Measurements from ENCODE around the gene CHST9. TPM values are rescaled to one million over a fixed set of nuclear protein-coding genes. Genes with fewer than 3 reads are reported as not detected.

CHST9 gene
- polyA plus RNA-seq, 1 donor from 2014 or later, result 0.32 TPM

DNA sequence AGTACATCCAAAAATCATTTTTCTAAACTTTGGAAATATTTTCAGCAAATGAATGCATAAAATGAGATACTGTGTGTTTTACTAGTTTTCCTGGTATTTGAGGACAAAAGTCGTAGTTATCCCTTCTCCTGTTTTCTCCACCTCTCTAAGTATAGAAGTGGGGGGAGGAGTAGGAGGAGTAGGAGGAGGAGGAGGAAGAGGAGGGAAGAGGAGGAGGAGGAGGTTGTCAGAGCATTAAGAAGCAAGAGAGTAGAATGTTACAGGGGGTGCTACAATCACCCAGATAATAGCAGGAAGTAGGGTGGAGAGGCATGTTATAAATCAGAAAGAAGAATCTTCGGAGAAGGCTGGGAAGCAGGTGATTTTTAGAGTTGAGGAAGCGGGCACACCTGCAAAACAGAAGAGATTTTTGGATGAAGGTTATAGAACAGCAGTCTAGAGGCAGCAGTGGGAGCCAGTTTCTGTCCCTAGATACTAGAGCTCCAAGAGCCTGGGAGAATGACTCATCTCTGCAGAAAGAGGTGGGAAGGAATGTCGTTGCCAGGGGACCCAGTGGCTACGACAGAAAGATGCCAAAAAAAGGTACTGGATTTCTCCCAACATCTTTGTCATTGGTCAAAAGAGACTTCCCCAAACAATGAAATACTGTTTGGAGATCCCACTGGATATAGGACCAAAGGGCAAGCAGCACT lies 275.4 kb downstream of the CHST9 start:
- Histone ChIP-seq H3K27me3 (ENCODE audit: insufficient read depth, low read depth, low read length) (no peaks in the 10 kb centered on the region), H3K79me2 (replicated peaks; ENCODE audit: insufficient read depth, low read length) (no peaks in the 10 kb centered on the region), H3K27ac (ENCODE audit: low read length) (no peak overlapping the region), H3K9me2 (ENCODE audit: insufficient read depth, low read length) (no peaks in the 10 kb centered on the region), H3K9ac (ENCODE audit: low read length) (no peak overlapping the region), H4K20me1 (ENCODE audit: insufficient read depth) (no peaks in the 10 kb centered on the region), H3F3A (ENCODE audit: insufficient read depth, low read length, poor library complexity, severe bottlenecking) (no peaks in the 10 kb centered on the region), H3K36me3 (ENCODE audit: insufficient read depth, low read length) (no peaks in the 10 kb centered on the region), H2AFZ (ENCODE audit: low read depth, low read length) (no peak overlapping the region), H3K4me3 (ENCODE audit: low read length) (no peak overlapping the region), H3K9me3 (ENCODE audit: low read length) (no peaks in the 10 kb centered on the region), H3K4me2 (ENCODE audit: low read length) (no peak overlapping the region)
- no peak for TF ChIP-seq EP300 (conservative IDR thresholded peaks at IDR 0.05; ENCODE audit: poor library complexity, severe bottlenecking)
- TF ChIP-seq, protein P1, sequence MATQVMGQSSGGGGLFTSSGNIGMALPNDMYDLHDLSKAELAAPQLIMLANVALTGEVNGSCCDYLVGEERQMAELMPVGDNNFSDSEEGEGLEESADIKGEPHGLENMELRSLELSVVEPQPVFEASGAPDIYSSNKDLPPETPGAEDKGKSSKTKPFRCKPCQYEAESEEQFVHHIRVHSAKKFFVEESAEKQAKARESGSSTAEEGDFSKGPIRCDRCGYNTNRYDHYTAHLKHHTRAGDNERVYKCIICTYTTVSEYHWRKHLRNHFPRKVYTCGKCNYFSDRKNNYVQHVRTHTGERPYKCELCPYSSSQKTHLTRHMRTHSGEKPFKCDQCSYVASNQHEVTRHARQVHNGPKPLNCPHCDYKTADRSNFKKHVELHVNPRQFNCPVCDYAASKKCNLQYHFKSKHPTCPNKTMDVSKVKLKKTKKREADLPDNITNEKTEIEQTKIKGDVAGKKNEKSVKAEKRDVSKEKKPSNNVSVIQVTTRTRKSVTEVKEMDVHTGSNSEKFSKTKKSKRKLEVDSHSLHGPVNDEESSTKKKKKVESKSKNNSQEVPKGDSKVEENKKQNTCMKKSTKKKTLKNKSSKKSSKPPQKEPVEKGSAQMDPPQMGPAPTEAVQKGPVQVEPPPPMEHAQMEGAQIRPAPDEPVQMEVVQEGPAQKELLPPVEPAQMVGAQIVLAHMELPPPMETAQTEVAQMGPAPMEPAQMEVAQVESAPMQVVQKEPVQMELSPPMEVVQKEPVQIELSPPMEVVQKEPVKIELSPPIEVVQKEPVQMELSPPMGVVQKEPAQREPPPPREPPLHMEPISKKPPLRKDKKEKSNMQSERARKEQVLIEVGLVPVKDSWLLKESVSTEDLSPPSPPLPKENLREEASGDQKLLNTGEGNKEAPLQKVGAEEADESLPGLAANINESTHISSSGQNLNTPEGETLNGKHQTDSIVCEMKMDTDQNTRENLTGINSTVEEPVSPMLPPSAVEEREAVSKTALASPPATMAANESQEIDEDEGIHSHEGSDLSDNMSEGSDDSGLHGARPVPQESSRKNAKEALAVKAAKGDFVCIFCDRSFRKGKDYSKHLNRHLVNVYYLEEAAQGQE (IDR thresholded peaks at IDR 0.05; ENCODE audit: borderline replicate concordance), result no peak
- no peak for TF ChIP-seq TAF1 (IDR thresholded peaks at IDR 0.05; ENCODE audit: low read depth)
- no peak for TF ChIP-seq MXI1 (conservative IDR thresholded peaks at IDR 0.05; ENCODE audit: poor library complexity, severe bottlenecking)
- no peak for TF ChIP-seq SMC3 (conservative IDR thresholded peaks at IDR 0.05; ENCODE audit: poor library complexity)
- TF ChIP-seq, protein P2, sequence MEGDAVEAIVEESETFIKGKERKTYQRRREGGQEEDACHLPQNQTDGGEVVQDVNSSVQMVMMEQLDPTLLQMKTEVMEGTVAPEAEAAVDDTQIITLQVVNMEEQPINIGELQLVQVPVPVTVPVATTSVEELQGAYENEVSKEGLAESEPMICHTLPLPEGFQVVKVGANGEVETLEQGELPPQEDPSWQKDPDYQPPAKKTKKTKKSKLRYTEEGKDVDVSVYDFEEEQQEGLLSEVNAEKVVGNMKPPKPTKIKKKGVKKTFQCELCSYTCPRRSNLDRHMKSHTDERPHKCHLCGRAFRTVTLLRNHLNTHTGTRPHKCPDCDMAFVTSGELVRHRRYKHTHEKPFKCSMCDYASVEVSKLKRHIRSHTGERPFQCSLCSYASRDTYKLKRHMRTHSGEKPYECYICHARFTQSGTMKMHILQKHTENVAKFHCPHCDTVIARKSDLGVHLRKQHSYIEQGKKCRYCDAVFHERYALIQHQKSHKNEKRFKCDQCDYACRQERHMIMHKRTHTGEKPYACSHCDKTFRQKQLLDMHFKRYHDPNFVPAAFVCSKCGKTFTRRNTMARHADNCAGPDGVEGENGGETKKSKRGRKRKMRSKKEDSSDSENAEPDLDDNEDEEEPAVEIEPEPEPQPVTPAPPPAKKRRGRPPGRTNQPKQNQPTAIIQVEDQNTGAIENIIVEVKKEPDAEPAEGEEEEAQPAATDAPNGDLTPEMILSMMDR (IDR thresholded peaks at IDR 0.05; ENCODE audit: poor library complexity, severe bottlenecking), result no peak
- no peak for TF ChIP-seq POLR2AphosphoS5 (IDR thresholded peaks at IDR 0.05)
- no peak for TF ChIP-seq RAD21 (conservative IDR thresholded peaks at IDR 0.05)
- no peak for TF ChIP-seq EZH2 (IDR thresholded peaks at IDR 0.05; ENCODE audit: borderline replicate concordance, insufficient read depth, low read length, poor library complexity, severe bottlenecking)

DNA sequence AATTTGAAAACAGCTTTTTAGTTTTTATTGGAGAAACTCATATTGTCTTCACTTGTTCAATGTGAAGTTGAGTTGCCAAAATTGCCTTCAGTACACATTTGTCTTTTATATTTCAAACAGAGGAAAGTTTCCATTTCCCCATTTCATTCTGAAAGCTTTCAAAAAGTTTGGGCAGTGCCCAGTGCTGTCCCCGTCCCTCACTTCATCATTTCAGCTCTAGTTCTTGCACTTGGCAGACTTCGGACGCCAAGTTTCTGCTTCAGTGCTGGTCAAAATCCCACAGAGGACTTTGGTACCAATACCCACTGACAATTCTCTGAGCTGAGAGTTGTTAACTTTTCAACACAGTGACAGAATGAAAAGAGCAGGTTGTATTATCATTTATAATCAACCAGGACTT lies 276.2 kb downstream of the CHST9 start:
- TF ChIP-seq RAD21 (conservative IDR thresholded peaks at IDR 0.05) (no peak), EP300 (conservative IDR thresholded peaks at IDR 0.05; ENCODE audit: poor library complexity, severe bottlenecking) (no peak), EZH2 (IDR thresholded peaks at IDR 0.05; ENCODE audit: borderline replicate concordance, insufficient read depth, low read length, poor library complexity, severe bottlenecking) (no peak), SMC3 (conservative IDR thresholded peaks at IDR 0.05; ENCODE audit: poor library complexity) (no peak), POLR2AphosphoS5 (IDR thresholded peaks at IDR 0.05) (no peak), MXI1 (conservative IDR thresholded peaks at IDR 0.05; ENCODE audit: poor library complexity, severe bottlenecking) (no peak), TAF1 (IDR thresholded peaks at IDR 0.05; ENCODE audit: low read depth) (no peak)
- TF ChIP-seq, protein P2 (IDR thresholded peaks at IDR 0.05; ENCODE audit: poor library complexity, severe bottlenecking), result no peak
- TF ChIP-seq, protein P1 (IDR thresholded peaks at IDR 0.05; ENCODE audit: borderline replicate concordance), result no peak
- no peak overlapping the region for H3K4me3 ChIP-seq (ENCODE audit: low read length)
- H4K20me1 ChIP-seq (ENCODE audit: insufficient read depth), result no peaks in the 10 kb centered on the region
- H3F3A ChIP-seq (ENCODE audit: insufficient read depth, low read length, poor library complexity, severe bottlenecking), result no peaks in the 10 kb centered on the region
- H3K9ac ChIP-seq (ENCODE audit: low read length), result no peak overlapping the region
- H3K4me2 ChIP-seq (ENCODE audit: low read length), result no peak overlapping the region
- H3K36me3 ChIP-seq (ENCODE audit: insufficient read depth, low read length), result no peaks in the 10 kb centered on the region
- no peaks in the 10 kb centered on the region for H3K27me3 ChIP-seq (ENCODE audit: insufficient read depth, low read depth, low read length)
- no peaks in the 10 kb centered on the region for H3K79me2 ChIP-seq (replicated peaks; ENCODE audit: insufficient read depth, low read length)
- H2AFZ ChIP-seq (ENCODE audit: low read depth, low read length), result no peak overlapping the region
- no peaks in the 10 kb centered on the region for H3K9me2 ChIP-seq (ENCODE audit: insufficient read depth, low read length)
- H3K27ac ChIP-seq (ENCODE audit: low read length), result no peak overlapping the region
- H3K9me3 ChIP-seq (ENCODE audit: low read length), result no peaks in the 10 kb centered on the region

Data from neural cell (in vitro differentiated cells).